CD4-positive, alpha-beta T cell treated with Interleukin-1 beta for 1 hour (primary cell): Measurements from ENCODE around the gene RELN.
"Not testable (repeated sequence)": the region's sequence is repeated elsewhere in the genome, so short reads cannot be mapped to it uniquely, and the experiment has no call there.

ENCODE experiments used
- DNase-seq, 2 donors: peaks; one replicate each; pipeline ENCODE4 v3.0.0-alpha.2; 2020 to 2022

RELN gene

GRCh38 chr7:103541026-103541425 lies 448.4 kb downstream of the RELN start:
- DNase-seq: no peak

GRCh38 chr7:103540338-103540737 lies 449.1 kb downstream of the RELN start:
- DNase-seq: no peak

DNA sequence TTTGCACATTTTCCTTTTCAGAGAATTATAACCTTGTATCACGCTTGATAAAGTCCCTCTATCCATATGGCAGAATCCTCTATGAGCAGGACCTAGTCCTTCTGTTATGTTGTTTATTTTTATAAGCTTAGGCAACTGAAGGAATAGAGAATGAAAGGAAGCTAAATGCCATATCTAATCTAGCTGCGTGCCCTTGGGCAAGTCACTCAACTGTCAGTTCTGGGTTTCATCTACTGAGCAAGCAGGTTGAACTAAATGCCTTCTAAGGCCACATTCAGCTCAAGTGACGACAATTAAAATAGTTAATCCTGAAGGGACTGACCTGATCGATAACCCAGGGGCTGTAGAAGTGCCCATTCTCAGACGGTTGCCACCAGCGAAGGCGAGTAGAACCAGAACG lies 449.6 kb downstream of the RELN start:
- no peak for DNase-seq

GRCh38 chr7:103538964-103539709 lies 450.3 kb downstream of the RELN start:
- DNase-seq: no peak

DNA sequence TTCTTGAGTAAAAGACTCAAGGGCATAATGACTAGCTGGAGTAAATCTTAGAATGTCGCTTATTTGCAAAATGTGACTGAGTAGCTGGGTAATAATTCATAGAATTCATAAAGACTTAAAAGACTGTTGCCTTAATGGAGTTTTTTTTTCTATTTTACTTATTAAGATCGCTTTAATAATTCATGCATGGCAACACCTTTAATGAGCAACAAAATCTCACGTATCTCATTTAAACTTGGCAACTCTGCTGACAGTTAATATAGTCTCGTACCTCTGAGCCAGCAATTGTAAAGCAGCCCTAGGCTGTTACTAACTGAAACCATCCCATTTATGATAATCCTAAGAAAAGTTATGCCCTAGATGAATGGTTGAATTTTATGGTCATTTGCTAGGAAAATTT lies 455.7 kb downstream of the RELN start:
- no peak for DNase-seq

GRCh38 chr7:103532955-103533354 lies 456.5 kb downstream of the RELN start:
- DNase-seq: no peak

DNA sequence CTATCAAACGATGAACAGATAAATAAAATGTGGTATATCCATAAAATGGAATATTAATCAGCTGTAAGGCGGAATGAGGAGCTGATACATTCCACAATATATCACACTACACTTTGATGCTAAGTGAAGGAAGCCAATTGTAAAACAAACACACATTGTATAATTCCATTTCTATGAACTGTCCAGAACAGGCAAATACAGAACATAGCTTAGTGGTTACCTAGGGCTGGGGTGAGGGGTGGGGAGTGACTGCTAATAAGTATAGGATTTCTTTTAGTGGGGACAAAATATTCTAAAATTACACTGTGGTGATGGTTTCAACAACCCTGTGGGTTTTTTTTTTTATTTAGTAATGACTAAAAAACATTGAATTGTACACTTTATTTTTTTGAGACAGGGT lies 461.3 kb downstream of the RELN start:
- no peak for DNase-seq

DNA sequence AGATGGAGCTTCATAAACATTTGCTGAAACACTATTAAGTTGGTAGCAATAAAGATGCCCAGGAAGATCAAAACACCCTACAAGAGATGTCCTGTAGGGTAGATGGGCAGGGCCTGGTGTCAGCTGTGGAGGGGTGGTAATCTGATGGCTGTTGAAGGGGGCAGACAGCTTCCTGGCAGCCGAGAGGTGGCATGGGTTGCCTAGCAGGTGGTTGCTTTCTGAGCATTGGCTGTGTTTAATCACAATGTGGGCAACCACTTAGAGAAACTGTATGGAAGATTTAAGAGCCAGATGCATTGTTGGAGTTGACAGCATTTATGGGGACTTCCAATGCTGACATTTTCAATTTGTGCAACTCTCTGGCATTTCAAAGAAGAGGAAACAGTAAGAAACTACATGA lies 463.5 kb downstream of the RELN start:
- no peak for DNase-seq

DNA sequence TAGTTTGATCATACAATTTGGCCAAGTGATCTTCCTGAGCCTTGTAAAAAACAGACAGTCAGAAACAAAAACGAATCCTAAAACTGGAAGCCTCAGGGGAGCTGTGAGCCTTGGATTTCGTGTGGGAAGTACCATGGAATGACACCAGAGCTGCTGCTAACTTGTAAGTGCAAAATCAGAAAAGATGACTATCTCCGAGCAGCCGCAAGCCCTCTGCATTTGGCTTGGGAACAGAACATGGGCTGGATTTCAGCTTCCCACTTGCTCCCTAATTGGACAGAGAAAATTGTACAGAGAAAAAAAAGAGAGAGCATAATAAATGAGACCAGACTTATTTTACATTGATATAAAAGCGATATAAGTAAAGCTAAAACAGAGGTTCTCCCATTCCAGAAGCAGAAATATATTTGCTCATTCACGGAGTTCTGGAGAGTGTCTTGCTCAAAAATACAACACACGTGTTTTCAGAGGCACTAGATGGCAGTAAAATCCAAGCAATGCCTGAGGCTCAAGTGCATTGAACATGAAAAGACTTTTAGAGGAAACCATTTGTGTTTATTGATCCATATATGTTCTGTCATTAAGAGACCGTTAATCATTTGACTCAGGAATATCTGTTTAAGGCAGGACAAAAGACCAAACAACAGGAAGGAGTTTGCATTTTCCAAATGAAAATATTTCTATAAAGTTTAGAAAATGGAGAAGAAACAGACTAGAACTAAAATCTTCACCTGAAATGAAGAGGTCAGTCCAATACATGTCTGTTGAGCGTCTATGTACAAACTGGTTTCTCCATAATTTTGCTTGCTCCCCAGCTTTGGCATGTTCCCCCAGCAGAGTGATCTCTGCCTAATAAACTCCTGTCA lies 465.2 kb downstream of the RELN start:
- no peak for DNase-seq

GRCh38 chr7:103521937-103522336 lies 467.5 kb downstream of the RELN start:
- no peak for DNase-seq

DNA sequence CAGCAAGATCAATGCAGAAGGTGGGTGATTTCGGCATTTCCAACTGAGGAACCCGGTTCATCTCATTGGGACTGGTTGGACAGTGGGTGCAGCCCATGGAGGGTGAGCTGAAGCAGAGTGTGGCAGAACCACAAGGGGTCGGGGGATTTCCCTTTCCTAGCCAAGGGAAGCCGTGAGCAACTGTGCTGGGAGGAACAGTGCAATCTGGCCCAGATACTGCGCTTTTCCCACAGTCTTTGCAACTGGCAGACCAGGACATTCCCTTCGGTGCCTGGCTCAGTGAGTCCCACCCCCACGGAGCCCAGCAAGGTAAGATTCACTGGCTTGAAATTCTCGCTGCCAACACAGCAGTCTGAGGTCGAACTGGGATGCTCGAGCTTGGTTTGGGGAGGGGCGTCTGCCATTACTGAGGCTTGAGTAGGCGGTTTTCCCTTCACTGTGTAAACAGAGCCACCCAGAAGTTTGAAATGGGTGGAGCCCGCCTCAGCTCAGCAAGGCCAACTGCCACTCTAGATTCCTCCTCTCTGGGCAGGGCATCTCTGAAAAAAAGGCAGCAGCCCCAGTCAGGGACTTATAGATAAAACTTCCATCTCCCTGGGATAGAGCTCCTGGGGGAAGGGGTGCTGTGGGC lies 484.8 kb downstream of the RELN start:
- no peak for DNase-seq

GRCh38 chr7:103501206-103501605 lies 488.3 kb downstream of the RELN start:
- no peak for DNase-seq

GRCh38 chr7:103499976-103500375 lies 489.5 kb downstream of the RELN start:
- no peak for DNase-seq

- DNase-seq: no peak
These were observed 502.0 kb downstream of the RELN start for GRCh38 chr7:103487419-103487818.

DNA sequence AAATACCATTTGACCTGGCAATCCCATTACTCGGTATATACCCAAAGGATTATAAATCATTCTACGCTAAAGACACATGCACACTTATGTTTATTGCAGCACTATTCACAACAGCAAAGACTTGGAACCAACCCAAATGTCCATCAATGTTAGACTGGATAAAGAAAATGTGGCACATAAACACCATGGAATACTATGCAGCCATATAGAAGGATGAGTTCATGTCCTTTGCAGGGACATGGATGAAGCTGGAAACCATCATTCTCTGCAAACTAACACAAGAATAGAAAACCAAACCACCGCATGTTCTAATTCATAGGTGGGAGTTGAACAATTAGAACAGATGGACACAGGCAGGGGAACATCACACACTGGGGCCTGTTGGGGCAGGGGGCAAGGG lies 502.6 kb downstream of the RELN start:
- DNase-seq: not testable (repeated sequence)

GRCh38 chr7:103480771-103481170 lies 508.7 kb downstream of the RELN start:
- no peak for DNase-seq

DNA sequence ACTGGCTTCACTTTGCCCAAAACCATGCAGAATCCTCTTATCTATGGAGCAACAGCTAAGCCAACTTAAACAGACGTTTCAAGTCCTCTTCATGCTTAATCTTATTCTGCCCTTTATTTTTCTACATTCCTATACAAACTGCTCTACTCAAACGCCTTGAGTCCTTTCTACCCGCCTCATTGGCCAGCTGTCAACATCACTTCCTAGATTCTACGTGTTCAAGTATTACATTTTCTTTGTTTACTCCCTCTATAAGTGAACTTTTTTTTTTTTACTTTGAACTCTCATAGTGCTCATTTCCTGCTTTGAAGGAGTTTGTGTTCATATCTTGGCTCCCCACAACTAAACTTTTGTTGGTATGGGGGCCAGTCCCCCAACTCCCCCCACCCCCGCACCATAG lies 514.5 kb downstream of the RELN start:
- DNase-seq: no peak

GRCh38 chr7:103469095-103469948 lies 520.1 kb downstream of the RELN start:
- no peak for DNase-seq

DNA sequence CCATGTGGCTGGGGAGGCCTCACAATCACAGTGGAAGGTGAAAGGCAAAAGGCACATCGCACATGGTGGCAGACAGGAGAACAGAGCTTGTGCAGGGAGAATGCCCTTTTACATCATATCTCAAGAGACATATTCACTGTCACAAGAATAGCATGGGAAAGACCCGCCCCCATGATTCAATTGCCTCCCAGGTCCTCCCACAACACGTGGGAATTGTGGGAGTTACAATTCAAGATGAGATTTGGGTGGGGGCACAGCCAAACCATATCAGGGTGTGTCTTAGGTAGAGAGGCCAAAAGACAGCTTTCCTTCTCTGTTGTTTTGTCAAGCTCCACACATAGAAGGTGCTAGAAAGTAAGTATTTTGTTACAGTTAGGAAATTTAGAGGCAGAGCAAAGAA lies 522.6 kb downstream of the RELN start:
- DNase-seq: no peak

DNA sequence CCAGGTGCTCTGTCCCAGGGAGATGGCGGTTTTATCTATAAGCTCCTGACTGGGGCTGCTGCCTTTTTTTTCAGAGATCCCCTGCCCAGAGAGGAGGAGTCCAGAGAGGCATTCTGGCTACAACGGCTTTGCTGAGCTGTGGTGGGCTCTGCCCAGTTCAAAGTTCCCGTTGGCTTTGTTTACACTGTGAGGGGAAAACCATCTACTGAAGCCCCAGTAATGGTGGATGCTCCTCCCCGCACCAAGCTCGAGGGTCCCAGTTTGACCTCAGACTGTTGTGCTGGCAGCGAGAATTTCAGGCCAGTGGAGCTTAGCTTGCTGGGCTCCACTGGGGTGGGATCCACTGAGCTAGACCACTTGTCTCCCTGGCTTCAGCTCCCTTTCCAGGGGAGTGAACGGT lies 527.1 kb downstream of the RELN start:
- no peak for DNase-seq

GRCh38 chr7:103447073-103447960 lies 542.1 kb downstream of the RELN start:
- DNase-seq: peak in 1 of 2 donors; percentile 16

DNA sequence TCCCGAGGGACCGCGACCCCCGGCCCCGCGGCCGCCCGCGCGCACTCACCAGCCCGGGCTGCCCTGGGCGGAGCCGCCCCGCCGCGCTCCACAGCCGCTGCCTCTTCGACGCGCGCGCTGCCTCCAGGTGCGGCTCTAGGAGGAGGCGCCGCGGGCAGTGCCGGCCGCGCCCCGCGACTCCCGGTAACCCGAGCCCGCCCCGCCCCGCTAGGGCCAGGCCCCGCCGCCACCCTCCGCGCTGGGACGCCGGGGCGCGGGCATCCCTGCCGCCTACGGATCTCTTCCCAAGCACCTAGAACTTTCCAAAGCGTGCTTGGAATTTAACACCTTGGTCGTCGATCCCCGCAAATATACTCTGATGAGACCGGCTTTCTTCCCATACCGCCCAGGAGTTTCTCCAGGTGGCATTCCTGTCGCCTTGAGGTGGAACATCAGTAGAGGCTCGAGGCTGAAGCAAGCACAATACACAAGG lies 543.4 kb downstream of the RELN start, which contains the start of gene SLC26A5:
TSS of gene SLC26A5 (minus strand) at position 159 of the 472 bp plus-strand sequence. CDS start 24,693 bp downstream, outside the sequence.
- no peak for DNase-seq
